Activated CD4-positive, alpha-beta T cell treated with anti-CD3 and anti-CD28 coated beads for 24 hours (primary cell): ENCODE results near the gene SMIM29.

Source experiments
- DNase-seq, 2 donors: peaks; one replicate each; pipeline ENCODE4 v3.0.0-alpha.2; 2020; ENCODE audit warnings: low read depth in 2 of 2

SMIM29 gene

DNA sequence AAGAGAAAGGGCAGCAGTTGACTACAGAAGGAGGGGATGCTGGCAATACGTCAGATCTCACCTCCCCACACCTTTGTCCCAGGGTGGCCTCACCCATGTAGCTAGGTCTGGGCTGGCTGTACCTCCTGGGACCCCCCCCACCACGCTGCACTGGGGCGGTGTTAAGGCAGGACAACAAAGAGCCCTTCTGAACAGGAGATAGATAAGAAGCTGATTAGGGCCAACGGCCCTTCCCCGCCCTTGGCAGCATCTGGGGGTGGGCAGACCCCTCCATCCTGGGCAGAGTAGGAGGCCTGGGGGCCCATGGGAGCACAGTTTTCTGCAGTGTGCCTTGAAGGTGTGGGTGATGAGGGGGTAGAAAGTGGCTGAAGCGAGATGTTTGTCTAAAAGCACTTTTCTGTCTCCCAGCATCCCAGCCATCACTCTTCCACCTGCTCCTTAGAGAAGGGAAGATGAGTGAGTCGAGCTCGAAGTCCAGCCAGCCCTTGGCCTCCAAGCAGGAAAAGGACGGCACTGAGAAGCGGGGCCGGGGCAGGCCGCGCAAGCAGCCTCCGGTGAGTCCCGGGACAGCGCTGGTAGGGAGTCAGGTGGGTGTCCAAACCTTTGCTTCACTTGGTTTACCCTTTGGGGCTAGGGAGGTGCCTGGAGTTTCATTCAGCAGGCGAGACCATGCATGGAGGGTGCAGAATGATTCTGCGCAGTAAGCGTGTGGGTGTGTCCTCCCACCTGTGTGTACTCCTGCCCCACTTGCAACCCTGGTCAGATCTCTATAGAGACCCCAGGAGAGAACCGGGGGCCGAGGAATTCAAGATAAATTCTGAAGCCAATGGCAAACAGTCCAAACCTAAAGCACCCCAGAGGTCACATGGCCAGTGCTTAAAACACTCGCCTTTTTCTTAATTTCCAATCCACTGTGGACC is 8.2 kb downstream of the SMIM29 start:
- no peak for DNase-seq

DNA sequence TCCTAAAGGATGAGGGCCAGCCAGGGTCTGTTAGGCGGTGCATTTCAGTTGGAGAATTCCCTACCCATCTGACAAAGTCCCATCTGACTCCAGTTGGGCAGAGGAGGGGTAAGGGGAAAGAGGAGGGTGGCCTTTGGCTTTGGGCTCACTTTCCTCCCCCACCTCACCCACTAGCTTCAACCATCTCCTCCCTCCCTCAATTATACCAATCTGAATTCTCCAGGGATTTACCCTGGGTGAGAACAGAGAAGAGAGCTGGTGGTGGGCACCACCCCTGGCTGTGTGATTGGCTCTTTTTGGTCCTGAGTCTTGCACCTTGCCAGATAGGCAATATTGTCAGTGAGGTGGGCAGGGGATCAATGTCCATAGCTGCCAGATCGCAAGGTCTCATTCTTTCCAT is 8.9 kb downstream of the SMIM29 start:
- DNase-seq, result no peak

DNA sequence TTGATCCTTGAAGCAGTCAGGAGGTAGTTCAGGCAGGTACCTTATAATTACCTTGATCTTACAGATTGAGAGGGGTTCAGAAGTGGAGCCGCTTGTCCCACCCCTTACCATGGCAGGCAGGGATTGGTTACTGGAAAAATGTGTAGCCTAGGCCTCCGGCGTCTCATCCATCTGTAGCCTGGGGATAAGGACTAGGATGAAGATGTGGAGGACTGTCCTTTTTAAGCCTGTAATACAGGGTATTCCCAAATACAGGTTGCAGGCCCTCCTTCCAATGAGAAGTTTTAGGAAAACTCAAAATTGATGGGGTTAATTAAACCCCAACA is 9.3 kb downstream of the SMIM29 start:
- no peak for DNase-seq

DNA sequence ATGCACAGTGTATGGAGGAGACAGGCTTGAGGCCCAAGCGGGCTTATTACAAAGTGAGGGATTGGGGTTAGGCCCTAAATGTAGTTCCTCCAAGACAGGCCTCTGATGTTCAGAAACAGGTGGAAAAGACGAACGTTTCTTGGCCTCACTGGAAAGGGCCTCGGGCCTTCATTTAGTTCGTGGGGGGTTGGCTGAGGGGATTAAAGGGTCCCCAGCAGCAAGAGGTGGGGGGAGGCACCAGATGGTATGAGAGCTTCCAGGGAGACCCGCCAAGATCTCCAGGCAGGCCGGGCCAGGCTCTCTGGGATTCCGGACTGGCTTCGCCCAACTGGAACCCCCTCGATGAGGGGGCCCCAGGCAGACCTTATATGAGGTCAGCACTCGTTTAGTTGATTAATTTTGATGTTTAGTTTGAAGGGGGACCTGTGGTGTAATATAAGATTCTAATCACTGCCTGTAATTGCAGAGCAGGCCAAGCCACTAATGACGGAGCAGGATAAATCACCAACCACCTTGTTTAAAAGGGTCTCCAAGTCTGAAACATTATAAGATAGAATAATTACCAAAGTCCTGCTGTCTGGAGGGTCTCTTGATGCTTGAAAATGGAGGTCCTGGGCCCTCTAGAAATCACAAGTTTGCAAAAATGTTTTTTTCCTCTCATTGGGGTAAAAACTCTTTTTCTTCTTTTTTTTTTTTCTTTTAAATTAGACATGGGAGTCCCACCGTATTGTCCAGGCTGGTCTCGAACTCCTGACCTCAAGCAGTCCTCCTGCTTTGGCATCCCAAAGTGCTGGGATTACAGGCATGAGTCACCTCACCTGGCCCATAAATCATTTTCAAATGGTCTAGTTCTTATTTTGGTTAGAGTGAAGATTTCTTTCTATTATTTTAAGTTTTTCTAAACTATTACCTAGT is 10.0 kb downstream of the SMIM29 start:
- DNase-seq, result no peak

DNA sequence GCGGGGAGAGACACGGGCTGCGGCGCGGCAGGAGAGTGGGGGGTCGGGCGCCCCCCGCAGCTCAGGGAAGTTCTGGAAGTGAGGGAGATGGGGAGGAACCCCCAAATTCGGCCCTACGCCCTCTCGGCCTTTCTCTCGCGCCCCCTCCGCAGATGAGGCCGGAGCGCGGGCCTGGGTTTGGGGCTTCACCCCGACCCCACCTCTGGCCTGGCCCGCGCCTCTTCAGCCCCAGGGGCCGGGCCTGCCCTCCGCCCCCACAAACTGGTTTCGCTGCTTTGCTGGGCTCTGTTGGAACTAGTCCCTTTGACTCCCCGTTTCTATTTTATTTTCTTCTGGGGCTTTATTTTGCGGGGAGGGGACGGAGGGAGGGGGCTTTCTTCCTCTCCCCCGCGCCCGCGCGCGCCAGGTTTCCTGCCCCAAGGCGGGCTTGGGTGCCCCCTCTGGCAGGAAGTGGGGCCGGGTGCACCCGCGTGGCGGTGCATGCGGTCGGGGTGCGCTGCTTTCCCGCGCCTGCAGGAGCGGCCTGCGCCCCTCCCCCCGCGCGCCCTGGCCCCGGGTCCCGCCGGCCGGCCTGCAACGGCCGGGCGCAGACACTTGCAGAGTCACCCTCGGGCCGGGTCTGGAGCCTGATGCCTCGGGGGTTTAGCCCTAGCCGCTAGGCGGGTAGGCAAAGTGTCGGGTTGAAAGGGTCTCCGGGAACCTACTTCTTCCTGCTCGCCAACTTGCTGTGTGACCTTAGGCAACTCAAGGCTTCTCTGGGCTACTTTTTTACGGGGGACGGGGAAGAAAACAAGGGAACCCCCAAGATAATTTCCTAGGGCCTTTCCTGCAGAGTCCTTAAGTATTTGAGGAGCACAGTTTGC is 10.9 kb downstream of the SMIM29 start:
- DNase-seq, result peak; percentile 65 to 67

DNA sequence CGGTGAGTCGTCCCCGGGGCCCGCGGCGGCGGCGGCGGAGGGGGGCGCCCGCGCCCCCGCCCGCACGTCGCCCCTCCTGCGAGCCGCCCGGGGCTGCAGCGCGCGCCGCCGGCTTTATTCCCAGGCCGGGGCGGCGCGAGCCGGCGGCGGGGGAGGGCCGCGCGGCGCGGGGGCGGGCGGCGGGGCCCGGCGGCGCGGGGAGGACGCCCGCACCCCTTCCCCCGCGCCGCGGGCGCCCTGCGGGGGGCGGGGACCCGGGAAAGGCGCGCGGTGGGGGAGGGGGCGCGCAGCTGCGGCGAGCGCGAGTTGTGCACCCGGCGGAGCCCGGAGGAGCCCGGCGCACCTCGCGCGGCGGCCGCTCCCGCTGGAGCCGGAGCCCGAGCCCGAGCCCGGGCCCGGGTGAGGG is 11.5 kb downstream of the SMIM29 start:
- DNase-seq, result no peak

DNA sequence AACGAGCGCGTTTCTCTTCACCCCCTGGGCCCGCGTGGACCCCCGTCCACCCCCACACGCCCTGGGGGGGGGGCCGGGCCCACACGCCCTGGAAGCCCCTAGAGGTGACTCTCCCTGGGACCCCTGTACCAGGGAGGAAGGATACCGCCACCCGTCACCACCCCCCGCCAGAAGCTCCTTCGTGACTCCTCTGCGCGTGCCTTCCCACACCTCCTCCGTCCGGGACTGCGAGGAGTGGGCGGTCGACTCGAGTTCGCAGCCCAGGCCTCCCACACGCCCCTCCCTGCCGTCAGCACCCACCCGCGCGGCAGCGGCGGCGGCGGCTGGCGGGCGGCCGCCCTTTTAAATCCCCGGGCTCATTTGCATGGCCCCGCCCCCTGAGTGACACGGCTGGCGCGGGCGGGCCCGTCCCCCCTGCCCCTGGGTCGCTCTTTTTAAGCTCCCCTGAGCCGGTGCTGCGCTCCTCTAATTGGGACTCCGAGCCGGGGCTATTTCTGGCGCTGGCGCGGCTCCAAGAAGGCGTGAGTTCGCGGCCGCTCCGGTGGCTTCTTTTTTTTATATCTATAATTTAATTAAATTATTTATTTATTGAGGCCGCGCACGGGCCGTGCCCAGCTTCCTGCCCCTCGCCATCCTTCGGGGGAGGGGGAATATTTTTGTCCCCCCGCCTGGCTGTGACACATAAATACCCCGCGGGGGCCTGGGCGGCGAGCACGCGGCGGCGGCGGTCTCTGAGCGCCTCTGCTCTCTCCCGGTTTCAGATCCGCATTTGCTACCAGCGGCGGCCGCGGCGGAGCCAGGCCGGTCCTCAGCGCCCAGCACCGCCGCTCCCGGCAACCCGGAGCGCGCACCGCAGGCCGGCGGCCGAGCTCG is 12.1 kb downstream of the SMIM29 start, which contains the start of gene HMGA1:
Gene HMGA1, plus strand, starts transcription at position 431 of the 873 bp plus-strand sequence. CDS start 3,908 bp downstream, outside the sequence.
- peak; percentile 82 to 87 for DNase-seq

DNA sequence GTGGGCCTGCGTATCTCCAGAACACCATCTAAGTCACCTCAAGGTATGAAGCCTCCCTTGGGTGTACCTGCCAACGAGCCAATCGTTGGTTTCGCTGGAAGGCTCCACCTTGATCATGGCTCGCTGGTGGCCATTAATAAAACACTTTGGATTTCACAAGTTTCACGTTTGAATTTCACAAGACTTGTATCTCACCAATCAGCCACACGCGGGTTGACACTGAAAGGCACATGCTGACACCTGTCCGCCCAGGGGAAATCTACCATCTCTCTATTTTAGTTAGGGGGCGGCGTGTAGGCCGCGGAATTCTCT is 12.7 kb downstream of the SMIM29 start:
- DNase-seq, result no peak

DNA sequence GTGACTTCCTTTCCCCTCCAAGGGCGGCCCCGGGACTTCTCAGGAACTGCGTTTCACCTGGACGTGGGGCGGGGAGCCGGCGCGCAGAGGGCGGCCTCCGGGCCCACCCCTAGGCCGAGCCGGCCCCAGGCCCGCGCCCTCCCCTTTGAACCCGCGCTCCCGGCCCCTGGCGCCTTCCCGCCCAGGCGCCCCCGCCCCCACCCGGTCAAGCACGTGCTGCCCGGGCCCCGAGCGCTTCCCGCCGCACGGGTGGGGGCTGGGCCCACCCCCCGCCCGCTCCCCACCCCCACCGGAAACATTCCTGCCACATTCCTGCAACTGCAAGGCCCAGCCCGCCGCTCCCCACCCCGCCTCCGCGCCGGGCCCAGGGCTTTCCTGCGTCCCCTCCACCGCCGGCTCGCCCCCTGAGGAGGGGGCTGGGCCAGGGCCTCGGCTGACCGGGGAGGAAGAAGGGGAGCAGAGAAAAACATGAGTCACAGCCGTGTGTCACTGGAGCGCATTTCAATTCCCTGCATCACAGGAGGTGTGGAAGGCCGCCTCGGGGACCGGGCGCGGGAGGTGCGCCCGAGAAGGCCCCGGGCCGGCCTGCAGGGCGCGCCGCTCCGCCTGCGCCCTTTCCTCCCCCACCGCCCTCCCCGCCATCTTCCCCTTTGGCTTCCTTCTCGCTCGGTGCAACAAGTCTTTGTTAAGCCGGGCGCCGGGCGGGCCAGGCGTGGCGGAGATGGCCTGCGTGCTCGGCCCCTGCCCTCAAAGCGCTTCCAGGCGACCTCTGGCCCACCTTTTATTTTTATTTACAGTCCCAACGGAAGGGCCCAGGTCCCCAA is 13.3 kb downstream of the SMIM29 start:
- DNase-seq, result peak in 1 of 2 donors; percentile 36

DNA sequence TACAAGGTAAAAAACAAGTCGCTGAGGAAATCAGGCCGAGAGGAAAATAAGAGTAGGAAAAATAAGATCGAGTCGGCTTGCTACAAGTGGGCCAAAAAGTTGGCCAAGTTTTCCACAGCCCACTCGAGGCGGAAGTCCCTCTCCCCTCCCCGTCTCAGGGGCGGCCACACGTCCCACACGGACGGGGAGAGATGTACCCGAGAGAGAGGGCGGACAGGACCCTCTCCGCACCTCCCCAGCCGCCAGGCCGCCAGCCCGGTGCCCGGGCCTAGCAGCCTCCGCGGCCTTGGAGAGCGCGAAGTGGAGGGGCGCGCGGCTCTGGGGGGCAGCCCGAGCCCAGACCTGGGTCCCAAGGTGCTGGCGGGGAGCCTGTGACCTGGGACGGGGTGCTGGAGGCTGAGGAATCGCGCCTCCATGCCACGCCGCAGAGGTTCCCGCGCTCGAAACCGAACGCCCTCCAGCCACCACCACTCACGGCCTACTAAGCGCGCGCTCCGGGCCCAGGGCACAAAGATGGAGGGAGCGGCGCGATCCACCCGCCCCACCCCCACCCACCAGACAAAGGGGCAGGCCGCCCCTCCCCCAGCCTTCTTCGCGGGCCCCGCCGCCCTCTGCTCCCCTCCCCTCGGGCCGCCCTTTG is 14.0 kb downstream of the SMIM29 start:
- no peak for DNase-seq

DNA sequence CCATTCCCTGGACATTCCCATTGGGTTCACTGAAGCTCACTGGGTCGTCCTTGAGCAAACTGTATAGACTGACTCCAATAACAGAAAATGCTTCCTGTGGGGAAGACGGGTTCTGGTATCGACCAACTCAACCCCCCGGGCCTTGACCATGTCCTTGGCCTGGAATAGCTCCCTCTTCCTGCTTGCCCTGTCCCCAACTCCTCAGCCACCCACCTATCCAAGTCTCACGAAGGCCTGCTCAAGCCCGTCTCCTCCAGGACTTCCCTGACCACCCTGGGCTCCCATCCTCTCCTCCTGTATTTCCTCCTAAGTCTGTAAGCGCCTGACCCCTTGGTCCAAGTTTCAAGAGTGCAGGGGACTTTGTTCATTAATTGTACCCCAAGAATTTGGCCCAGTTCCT is 14.9 kb downstream of the SMIM29 start:
- no peak for DNase-seq

DNA sequence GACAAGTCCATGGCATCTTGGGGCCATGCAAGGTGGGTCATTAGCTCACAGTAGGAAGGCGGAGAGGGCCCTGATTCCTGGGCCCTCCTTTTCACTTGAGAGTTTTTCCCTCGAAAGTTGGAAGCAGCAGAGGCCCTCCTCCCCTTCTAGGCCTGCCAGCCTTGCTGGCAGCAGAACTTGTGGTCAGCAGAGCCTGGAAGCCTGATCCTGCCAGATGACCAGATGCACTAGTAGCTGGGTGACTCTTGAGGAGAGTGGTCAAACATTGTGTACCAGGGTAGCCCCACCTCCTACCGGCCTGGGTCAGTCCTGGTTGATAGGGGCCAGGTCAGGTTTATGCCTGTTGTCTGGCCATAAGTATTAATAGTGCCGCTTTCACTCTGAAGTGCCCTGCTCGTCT is 15.9 kb downstream of the SMIM29 start:
- no peak for DNase-seq

DNA sequence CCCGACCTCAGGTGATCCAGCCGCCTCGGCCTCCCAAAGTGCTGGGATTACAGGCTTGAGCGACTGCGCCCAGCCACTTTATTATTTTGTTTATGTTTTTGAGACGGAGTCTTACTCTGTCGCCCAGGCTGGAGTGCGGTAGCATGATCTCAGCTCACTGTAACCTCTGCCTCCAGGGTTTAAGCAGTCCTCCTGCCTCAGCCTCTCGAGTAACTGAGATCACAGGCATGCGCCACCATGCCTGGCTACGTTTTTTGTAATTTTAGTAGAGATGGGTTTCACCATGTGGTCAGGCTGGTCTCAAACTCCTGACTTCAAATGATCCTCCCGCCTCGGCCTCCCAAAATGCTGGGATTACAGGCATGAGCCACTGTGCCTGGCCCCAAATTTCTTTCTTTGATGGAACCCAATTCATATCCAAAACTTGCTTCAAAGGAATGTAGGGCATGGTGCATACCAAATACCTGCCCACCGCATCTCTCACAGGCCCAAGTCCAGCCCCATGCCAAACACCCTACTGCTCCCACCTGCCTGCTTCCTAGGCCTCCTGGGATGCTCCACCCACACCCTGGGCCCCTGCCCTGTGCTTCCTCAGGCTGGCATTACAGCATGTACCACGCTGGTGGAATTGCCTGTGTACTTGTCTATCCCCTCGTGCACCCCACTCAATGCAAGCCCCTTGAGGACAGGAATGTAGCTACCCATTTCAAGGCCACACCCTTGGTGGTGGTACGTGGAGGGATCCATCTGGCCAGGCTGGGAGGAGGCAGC is 17.1 kb downstream of the SMIM29 start:
- DNase-seq, result no peak

DNA sequence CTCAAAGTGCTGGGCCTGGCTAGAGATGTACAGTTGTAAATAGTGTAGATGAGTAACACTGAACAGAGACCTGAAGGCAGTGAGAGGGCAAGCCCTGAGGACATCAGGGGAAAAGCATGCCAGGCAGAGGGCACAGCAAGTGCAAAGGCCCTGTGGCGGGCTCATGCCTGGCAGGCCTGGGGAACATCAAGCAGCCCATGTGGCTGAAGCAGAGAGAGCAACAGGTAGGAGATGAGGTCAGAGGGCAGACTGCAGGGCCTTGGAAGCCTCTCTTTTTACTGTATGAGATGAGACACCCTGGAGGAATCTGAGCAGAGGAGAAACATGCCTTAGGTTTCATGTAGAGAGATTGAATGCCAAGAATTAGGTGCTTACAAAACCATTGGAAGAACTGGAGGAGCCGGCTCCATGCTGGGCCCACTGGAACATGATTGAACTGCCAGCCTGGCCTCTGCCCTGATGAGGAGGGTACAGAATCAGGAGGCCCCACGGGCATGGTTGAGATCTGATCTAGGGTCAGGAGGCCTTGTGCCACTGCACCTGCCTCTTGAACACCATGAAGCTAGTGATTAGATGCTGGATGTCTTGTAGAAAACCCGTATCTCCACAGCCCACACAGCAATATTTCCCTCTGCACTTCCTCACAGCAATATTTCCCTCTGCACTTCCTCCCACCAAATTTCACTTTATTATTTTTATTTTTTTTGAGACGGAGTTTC is 18.0 kb downstream of the SMIM29 start:
- DNase-seq, result no peak

DNA sequence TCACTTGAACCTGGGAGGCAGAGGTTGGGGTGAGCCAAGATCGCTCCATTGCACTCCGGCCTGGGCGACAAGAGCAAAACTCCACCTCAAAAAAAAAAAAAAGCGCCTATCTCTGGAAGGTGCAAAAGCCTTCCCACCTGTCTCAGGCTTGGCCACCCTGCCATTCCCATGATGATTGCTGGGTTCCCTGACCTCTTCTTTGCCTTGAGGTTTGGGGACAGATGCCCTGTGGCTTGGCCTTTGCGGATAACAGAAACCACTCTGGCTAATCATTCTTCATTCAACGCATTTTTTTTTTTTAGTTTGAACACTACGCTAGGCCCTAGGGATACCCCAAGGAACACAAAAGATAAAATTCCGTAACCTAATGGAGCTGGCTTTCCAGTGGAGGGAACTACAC is 18.9 kb downstream of the SMIM29 start:
- no peak for DNase-seq

DNA sequence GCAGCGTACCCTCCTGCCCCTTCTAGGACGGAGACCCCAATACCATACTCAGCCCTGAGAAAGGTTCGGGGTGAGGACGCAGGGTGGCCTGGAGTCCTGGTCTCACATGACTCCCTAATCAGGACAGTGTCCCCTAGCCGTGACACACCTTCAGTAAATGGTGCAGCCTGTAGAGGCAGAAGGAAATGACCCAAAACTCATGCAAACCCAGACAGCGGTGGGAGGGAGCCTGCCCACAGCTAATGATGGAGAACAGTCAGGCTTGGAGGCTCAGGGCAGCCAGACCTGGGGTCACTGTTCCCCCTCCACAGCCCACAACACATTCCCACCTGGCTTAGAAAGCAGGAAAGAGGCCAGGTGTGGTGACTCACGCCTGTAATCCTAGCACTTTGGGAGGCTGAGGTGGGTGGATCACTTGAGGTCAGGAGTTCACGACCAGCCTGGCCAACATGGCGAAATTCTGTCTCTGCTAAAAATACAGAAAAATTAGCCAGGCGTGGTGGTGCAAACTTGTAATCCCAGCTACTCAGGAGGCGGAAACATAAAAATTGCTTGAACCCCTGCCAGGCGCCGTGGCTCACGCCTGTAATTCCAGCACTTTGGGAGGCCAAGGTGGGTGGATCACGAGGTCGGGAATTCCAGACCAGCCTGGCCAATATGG is 20.9 kb downstream of the SMIM29 start:
- no peak for DNase-seq

DNA sequence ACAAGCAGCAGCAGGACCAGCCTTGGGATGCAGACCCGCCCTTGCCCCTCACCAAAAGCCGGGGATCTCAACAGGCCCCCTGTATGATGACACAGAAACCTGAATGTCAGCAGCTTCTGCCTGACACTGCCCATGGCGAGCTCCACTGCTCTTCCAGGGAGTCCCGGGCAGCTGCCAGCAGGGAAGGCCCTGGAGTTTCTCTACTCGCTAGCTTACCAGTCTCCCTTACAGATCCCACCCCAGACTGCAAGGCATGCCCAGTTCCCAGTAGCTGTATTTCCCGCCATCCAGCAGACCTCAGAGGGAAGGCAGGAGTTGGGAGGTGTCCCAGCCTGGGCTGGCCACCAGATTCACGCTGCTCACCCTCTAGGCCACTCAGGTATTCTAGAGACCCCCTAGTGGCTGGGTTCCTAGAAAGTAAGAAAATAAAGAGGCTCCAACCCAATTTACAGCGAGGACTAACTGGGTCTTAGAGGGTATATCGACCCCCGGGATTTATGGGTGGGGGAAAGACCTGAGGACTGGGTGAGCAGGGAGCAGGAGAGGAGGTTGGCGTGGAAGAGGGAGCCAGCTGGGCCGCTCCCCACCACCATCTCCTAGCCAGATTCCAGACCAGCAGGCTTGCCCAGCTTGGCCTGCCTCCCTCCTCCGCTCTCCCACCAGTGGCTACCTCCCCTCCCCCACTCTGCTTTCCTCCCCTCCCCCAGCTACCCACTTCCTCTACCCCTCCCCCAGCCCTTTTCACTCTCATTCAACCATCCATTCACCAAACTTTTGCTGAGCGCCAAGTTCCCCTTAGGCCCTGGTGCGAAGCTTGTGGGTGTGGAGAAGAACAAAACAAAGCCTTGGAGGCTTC is 21.8 kb downstream of the SMIM29 start:
- no peak for DNase-seq
